ENCODE measurements around the gene AKAP13. TPM values are rescaled to one million over a fixed set of nuclear protein-coding genes. Genes with fewer than 3 reads are reported as not detected.

AKAP13 gene
- total RNA-seq, 1 experiment from 2014 or later, result 47.3 TPM

DNA sequence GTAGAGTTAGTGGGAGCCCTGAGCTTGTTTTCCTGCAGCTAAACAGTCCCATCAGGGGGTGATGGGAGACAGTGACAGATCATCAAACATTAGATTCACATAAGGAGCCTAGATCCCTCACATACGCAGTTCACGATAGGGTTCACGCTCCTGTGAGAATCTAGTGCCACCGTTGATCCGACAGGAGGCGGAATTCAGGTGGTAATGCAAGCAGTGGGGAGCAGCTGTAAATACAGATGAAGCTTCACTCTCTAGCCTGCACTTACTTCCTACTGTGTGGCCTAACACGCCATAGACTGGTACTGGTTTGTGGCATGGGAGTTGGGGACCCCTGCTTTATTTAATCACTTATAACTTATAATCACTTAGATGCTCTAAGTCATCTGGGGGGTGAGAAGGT is 179.1 kb downstream of the AKAP13 start:
- Histone ChIP-seq H3K23ac (ENCODE audit: insufficient read length, low read depth, low read length) (no peak overlapping the region), H3K27me3 (ENCODE audit: insufficient read depth, low read length) (no peaks in the 10 kb centered on the region), H3T11ph (ENCODE audit: low read length) (no peak overlapping the region), H4K5ac (ENCODE audit: insufficient read length, low read depth, low read length) (no peak overlapping the region), H2BK12ac (ENCODE audit: insufficient read length, low read depth, low read length) (no peak overlapping the region), H2BK20ac (ENCODE audit: low read depth, low read length, poor library complexity, severe bottlenecking) (no peak overlapping the region), H2AFZ (ENCODE audit: low read length) (no peak overlapping the region), H3K9me3 (ENCODE audit: control insufficient read depth, low read depth, low read length) (no peaks in the 10 kb centered on the region), H4K8ac (replicated peaks; ENCODE audit: insufficient read length, low read depth, low read length) (no peak overlapping the region), H2BK120ac (ENCODE audit: low read depth, low read length, poor library complexity, severe bottlenecking) (no peak overlapping the region), H4K20me1 (ENCODE audit: control insufficient read depth, insufficient read depth, insufficient read length) (no peaks in the 10 kb centered on the region), H3K9ac (ENCODE audit: extremely low read depth, insufficient read length, low read length) (no peak overlapping the region), H3K27ac (ENCODE audit: insufficient read length, low read depth, low read length) (no peak overlapping the region), H4K91ac (ENCODE audit: insufficient read length, low read depth, low read length) (no peak overlapping the region), H3K23me2 (ENCODE audit: insufficient read length, low read depth, low read length, poor library complexity, severe bottlenecking) (no peaks in the 10 kb centered on the region), H3K18ac (ENCODE audit: insufficient read length, low read depth, low read length) (no peak overlapping the region), H3K79me2 (ENCODE audit: insufficient read depth, low read length) (no peaks in the 10 kb centered on the region), H3K79me1 (ENCODE audit: insufficient read depth, low read depth, low read length, poor library complexity, severe bottlenecking) (no peaks in the 10 kb centered on the region), H2BK5ac (ENCODE audit: insufficient read length, low read length) (no peak overlapping the region), H3K4ac (ENCODE audit: low read depth, low read length) (no peak overlapping the region), H3K14ac (ENCODE audit: insufficient read depth, low read length) (no peak overlapping the region; the same call in 1 of the 2 replicates), H2AK5ac (ENCODE audit: insufficient read length, low read length) (no peak overlapping the region), H3K56ac (ENCODE audit: insufficient read length, low read depth, low read length) (no peak overlapping the region), H3K4me1 (ENCODE audit: insufficient read depth, low read length) (peaks cover 3% of the 10 kb centered on the region; the same call in 1 of the 2 replicates), H3K4me2 (ENCODE audit: insufficient read depth, insufficient read length, low read length) (no peak overlapping the region), H2BK15ac (ENCODE audit: low read depth, low read length) (no peak overlapping the region)
- WGBS (ENCODE audit: extremely low coverage, insufficient read length, low lambda C conversion rate), result no CpG with 5 or more reads among the region's 7 CpGs
- H3K9me3 Mint-ChIP-seq, result no peaks in the 10 kb centered on the region
- 0 out of 7 replicates have a peak overlapping the region, but pooled peaks of 1 of the 3 experiments have one; percentile 42 for H3K27ac Mint-ChIP-seq
- no peak for DNase-seq
- H3K27me3 Mint-ChIP-seq (ENCODE audit: low read depth), result no peaks in the 10 kb centered on the region
- peaks cover 20 to 40% of the 10 kb centered on the region in 2 experiments for H3K4me1 Mint-ChIP-seq
- no peak for TF ChIP-seq CTCF (conservative IDR thresholded peaks at IDR 0.05)
- no peak overlapping the region for H3K4me3 Mint-ChIP-seq
- H3K36me3 Mint-ChIP-seq (ENCODE audit: insufficient read depth in 1 of 3, low read depth in 3 of 3), result peaks cover 0 to 7% (median 0%) of the 10 kb centered on the region in 3 experiments; a peak in 1 of 7 replicates
